Measurements from ENCODE around the gene FBXO17. TPM values are rescaled to one million over a fixed set of nuclear protein-coding genes. Genes with fewer than 3 reads are reported as not detected.
"Not testable (repeated sequence)": the region's sequence is repeated elsewhere in the genome, so short reads cannot be mapped to it uniquely, and the experiment has no call there.

The FBXO17 gene, protein sequence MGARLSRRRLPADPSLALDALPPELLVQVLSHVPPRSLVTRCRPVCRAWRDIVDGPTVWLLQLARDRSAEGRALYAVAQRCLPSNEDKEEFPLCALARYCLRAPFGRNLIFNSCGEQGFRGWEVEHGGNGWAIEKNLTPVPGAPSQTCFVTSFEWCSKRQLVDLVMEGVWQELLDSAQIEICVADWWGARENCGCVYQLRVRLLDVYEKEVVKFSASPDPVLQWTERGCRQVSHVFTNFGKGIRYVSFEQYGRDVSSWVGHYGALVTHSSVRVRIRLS
- total RNA-seq, result 21.5 and 22.1 TPM in 2 replicates
- polyA plus RNA-seq (2012), result 28.1 TPM

DNA sequence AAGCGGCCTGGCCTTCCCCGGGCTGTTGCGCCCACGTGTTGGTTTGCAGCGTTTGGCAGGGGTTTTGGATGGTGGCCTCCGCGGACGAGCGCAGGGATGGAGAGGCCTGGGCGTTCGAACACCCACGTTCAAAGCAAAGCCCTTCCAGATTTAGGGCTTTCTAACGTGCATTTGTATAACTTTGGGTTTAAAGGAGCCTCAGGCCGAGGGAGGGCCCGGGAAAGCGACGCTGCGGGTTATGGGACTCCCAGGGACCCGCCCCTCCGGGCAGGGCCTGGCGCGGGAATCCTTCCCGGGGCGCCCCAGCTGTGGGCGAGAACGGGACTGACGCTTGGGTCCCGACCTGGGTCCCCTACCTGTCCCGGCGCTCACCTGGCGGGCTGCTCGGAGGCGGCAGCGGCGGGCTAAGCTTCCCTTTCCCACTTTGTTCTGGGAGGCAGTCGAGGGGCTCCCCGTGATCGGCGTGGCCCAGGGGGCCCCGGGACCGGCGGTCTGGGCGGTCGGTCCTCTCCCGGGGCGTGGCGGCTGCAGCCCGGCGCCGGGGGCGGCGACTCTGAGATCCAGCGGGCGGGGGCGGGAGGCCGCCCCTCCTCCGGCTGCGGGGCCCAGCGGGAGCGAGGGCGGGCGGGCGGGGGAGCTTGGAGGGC, at the start of gene FBXO17:
Gene FBXO17, minus strand, starts transcription at position 529 of the 647 bp plus-strand sequence. CDS start 25,423 bp downstream, outside the sequence.
- DNase-seq (ENCODE audit: low read depth), result peak; percentile 65

DNA sequence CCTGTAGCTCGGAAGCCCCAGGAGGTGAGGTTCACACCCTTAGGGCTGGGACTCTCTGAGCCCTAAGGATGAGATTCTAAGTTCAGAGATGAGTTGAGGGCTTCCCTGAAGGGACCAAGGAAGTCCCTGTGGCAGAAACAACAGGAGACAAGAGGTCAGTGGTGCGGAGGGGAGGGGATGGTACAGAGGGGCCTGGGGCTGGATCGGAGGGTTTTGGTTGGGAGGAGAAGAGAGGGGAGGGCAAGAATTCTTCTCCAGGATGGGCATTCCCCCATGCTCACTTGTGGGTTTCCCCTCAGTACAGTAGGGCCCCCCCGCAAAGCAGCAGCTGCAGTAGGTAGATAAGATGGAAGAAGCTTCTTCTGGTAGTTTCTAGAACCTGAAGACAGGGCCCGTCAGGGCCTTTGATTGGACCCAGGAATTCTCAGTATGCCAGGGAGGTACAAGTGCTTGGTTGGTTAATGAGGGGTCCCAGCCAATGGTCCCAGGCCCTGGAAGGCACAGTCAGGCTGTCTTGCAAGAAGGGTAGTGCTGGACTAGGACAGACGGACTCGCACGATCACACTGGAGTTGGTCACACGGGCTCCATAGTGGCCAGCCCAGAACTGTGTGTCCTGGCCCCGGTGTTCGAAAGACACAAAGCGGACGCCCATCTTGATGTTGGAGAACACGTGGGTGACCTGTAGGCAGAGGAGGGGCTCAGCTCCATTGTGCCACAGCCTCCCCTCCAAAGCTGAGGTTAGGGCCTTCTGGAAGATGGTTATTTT, 49.5 kb upstream of the FBXO17 start:
- no peak for DNase-seq (ENCODE audit: low read depth)

DNA sequence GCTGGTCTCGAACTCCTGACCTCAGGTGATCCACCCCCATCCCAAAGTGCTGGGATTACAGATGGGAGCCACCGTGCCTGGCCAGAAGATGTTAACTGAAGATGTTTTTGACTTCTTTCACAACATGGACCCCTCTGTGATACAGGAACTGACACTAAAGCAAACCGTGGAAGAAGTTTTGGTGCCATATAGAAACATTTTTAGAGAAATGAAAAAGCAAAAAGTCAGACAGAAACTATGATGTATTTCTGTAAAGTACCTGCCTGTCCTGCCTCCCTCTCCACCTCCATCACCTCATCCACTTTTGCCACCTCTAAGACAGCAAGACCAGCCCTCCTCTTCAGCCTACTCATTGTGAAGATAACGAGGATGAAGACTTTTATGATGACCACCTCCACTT, 45.5 kb upstream of the FBXO17 start:
- DNase-seq (ENCODE audit: low read depth), result no peak

DNA sequence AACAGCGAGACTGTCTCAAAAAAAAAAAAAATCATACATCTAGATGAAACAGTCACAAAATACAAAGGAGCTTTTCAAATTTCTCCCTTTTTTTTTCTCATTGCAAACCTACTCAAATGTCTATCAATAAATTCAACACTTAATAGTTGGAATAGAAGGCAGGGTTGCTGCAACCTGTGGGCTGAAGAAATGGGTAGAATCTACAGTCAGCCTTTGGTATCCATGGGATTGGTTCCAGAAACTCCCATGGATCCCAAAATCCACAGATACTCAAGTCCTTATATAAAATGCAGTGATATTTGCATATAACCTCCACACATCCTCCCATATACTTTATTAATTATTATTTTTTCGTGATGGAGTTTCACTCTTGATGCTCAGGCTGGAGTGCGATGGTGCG, 42.1 kb upstream of the FBXO17 start:
- no peak for DNase-seq (ENCODE audit: low read depth)

DNA sequence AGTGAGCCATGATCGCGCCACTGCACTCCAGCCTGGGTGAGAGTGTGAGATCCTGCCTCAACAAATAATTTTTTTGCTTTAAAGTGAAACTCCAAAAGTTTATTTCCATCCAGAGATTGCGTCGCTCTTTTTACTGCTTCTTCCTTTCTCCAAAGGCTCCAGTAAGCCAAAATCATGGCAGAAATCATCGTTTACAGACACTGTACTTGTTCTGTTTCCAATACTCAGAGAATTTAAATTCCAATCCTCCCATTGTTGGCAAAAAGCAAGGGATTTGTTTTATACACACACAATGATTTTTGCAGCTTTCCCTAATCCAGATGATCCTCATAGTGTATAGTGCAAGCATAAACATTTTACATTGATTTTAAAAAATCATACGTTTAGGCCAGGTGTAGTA, 41.5 kb upstream of the FBXO17 start:
- DNase-seq (ENCODE audit: low read depth), result no peak

DNA sequence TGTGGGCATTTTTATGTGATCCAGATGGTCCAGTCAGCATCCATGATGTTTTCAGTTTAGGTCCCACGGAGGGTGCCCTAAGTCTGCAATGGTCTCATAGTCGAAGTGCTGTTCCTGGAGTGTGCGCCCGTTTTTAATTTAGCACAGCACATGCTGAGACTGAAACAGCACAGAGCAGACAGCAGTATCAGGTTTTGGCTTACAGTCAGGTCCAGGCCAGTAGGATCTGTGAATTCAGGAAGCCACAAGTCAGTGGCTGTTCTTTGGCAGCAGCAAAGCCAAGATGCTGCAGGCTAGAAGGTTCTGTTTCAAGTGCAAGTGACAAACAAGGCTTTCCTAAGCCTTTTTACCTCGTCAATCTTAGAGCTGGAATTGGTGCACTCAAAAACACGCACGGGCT, 38.5 kb upstream of the FBXO17 start:
- DNase-seq (ENCODE audit: low read depth), result no peak

DNA sequence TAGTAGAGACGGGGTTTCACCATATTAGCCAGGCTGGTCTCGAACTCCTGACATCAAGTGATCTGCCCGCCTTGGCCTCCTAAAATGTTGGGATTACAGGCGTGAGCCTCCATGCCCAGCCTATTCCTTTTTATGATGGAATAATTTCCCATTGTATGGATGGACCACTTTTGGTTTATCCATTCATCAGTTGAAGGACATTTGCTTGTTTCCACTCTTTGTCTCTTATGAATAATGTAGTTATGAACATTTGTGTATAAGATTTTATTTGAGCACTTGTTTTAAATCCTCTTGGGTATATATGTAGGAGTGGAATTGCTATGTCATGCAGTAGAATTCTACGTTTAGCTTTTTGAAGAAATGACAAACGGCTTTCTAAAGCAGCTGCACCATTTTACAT, 33.5 kb upstream of the FBXO17 start:
- DNase-seq (ENCODE audit: low read depth), result no peak

DNA sequence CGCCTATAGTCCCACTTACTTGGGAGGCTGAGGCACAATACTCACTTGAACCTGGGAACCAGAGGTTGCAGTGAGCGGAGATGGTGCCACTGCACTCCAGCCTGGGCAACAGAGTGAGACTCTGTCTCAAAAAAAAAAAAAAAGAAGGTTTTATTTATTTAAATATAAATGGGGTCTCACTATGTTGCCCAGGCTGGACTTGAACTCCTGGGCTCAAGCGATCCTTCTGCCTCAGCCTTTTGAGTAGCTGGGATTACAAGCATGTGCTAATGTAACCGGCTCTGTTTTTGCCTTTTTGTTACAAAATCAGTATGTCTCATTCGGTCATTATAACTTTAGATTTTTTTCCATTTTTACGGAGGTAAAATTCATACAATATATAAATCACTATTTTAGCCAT, 32.6 kb upstream of the FBXO17 start:
- DNase-seq (ENCODE audit: low read depth), result no peak

DNA sequence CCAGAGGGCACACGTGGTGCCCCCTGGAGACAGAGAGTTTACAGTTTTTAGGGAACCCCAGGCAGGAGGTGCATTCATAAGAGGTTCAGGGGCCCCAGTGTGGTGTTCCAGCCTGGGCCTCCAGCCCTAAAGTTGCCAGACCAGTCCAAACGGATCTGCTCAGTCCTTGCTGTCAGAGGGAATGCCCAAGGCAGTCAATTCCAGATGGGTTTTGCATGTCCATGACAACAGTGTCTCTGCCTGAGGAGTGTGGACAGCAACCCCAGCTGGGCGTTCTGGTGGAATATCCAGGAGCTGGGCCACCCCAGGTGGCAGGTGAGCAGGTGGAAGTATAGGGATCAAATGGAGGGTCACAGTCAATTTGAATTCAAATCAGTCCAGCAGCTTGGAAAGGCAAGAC, 31.6 kb upstream of the FBXO17 start:
- DNase-seq (ENCODE audit: low read depth), result no peak

DNA sequence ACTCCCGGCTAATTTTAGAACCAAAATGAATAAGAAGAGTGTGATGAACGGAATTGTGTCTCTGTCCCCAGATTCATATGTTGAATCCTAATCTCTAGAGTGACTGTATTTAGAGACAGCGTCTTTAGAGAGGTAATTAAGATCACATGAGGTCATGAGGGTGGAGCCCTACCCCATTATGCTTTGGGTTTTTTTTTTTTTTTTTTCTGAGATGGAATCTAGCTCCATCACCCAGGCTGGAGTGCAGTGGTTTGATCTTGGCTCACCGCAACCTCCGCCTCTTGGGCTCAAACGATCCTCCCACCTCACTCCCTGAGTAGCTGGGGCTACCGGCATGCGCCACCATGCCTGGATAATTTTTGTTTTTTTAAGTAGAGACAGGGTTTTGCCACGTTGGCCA, 28.9 kb upstream of the FBXO17 start:
- no peak for DNase-seq (ENCODE audit: low read depth)

DNA sequence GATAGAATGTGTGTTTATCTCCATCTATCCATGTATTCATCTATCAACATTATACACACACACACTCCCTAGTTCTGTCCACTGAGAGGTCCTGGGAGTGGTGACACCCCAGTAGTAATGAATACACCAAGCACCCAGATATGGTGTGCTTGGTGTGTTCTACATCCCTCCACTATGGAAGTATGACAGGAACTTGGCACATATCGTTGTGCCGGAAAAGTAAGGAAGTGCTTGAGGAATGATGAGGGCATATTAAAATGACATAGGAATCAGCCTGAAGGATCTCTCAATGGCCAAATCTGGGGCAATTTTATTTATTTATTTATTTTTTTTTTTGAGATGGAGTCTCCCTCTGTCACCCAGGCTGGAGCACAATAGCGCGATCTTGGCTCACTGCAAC, 28.3 kb upstream of the FBXO17 start:
- DNase-seq (ENCODE audit: low read depth), result no peak

DNA sequence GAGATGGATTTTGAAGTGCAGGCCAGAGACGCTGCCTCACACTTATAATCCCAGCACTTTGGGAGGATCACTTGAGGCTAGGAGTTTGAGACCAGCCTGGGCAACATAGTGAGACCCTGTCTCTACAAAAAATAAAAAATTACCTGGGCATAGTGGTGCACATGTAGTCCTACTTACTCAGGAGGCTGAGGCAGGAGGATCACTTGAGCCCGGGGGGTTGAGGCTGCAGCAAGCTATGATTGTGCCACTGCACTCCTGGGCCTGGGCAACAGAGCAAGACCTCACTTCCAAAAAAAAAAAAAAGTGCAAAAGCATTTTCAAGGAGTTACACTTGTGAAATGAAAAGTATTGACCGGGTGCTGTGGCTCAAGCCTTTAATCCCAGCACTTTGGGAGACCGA, 27.6 kb upstream of the FBXO17 start:
- no peak for DNase-seq (ENCODE audit: low read depth)

DNA sequence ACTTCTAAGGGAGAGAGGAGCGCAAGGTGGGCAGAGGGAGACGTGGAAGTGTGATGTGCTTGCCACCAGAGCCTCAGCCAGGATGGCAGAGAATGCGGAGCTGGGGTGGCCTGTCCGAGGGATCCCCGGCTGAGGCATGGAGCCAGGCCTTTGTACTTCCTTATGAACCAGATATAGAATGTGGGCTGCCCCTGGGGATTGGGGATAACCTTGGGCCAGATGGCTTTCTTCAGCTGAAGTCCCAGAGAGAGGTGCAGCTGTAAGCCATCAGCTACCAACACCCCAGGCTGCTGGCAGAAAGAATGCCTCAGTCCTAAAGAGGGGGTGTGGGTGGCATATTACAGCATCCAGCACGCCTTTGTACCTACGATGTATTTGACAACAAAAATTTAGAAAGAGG, 25.5 kb upstream of the FBXO17 start:
- DNase-seq (ENCODE audit: low read depth), result no peak

DNA sequence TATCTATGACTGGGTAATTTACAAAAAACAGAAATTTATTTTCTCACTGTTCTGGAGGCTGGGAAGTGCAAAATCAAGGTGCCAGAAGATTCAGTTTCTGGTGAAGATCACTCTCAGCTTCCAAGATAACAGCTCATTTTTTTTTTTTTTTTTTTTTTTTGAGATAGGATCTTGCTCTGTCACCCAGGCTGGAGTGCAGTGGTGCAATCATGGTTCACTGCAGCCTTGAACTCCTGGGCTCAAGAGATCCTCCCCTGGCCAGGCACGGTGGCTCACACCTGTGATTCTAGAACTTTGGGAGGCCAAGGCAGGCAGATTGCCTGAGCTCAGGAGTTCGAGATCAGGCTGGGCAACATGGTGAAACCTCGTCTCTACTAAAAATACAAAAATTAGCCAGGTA, 22.0 kb upstream of the FBXO17 start:
- DNase-seq (ENCODE audit: low read depth), result not testable (repeated sequence)

DNA sequence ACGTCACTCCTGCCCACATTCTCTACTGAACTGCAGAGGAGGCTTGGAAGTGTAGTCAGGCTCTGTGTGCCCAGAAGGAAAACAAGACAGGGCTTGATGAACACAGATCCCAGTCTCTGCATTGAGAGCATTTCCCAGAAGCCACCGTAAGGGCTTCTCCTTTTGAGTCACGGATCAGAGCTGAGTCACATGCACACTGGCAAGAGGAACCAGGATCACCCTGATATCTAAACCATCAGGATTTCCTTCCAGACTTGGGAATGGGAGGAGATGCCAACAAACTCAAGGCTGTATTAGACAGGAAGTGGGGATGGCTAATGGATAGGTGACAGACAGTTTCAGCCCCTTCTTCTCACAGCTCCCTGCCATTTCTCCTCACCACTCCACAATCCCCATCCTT, 17.7 kb upstream of the FBXO17 start:
- DNase-seq (ENCODE audit: low read depth), result peak; percentile 28

DNA sequence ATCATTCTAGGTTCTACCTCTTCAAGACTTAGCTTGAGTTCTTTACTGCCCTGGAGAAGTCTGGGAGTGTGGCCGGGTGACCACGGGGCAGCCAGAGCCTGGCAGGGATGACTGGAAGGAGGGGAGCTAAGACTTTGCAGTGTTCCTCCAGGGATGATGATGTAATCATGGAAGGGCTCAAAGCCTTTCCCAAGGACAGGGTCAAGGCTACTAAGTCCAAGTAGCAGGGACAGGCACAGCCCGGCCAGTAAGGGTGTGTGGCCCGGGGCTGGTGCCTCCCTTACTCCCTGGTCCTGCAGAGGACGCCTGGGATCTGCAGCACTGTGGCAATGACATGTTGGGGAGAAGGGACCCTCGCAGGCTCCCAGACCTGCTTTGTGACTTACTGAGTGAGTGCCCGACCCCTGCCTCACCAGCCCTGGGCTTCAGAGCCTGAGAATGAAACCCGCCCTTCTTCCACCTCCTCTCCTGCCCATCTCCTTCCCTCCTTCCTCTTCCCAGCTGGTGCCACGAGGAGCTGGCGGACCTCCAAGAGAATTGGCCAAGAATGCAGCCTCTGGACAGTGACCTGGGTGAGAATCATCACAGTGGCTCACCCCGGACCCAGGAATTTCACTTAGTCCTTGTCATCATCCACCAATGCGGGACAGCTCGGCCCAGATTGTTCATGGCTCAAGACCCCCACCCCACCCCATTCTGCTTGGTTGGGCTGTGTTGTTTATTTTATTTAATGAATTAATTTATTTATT, 15.6 kb upstream of the FBXO17 start:
- peak; percentile 80 for DNase-seq (ENCODE audit: low read depth)

DNA sequence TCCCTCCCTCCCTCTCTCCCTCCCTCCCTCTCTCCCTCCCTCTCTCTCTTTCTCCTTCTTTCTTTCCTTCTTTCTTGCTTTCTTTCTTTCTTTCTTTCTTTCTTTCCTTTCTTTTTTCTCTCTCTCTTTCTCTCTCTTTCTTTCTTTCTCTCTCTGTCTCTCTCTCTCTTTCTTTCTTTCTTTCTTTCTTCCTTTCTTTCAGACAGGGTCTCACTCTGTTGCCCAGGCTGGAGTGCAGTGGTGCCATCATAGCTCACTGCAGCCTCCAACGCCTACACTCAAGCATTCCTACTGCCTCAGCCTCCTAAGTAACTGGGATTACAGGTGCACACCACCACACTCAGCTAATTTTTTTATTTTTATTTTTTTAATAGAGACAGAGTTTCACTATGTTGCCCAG, 14.1 kb upstream of the FBXO17 start:
- DNase-seq (ENCODE audit: low read depth), result not testable (repeated sequence)

DNA sequence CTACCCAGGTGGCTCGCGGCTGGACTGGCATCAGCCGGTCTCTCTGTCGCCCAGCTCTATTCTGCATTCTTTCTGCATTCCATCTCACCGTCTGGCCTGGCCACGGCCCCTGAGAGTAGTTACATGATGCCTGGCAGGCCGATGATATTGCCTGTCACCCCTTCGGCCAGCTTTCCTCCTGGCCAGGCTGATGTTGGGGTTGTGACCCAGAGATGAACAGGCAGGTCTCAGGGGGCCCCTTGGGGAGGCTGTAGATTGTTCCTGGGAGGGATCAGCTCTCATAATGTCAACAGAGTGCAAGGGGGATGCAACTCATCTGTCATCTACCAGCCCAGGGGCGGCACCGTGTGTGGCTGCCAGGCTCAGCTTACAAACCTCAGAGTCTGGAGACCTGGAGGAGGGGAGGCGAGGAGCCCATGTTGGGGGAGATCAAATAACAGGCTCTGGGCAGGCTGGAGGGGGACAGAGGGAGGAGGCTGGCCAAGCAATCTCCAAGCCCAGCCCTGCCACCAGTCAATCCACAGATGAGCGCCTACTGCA, 13.6 kb upstream of the FBXO17 start:
- peak; percentile 91 for DNase-seq (ENCODE audit: low read depth)

DNA sequence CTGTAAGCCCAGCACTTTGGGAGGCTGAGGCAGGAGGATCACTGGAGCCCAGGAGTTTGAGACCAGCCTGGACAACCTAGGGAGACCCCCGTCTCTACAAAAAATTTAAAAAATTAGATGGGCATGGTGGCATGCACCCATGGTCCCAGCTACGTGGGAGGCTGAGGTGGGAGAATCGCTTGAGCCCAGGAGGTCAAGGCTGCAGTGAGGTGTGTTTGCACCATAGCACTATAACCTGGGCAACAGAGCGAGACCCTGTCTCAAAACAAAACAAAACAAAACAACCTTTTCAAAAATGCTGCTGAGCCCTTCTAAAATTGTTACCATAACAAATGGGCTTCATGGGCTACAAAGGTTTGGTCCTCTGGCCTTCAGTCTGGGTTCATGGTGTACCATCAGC, 13.1 kb upstream of the FBXO17 start:
- DNase-seq (ENCODE audit: low read depth), result not testable (repeated sequence)

DNA sequence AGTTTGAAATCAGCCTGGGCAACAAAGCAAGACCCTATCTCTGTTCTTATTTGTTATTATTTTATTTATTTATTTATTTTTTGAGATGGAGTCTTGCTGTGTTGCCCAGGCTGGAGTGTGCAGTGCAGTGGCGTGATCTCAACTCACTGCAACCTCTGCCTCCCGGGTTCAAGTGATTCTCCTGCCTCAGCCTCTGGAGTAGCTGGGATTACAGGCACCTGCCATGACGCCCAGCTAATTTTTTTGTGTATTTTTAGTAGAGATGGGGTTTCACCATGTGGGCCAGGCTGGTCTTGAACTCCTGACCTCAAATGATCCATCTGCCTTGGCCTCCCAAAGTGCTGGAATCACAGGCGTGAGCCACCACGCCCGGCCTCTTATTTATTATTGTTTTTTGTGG, 12.2 kb upstream of the FBXO17 start:
- not testable (repeated sequence) for DNase-seq (ENCODE audit: low read depth)

DNA sequence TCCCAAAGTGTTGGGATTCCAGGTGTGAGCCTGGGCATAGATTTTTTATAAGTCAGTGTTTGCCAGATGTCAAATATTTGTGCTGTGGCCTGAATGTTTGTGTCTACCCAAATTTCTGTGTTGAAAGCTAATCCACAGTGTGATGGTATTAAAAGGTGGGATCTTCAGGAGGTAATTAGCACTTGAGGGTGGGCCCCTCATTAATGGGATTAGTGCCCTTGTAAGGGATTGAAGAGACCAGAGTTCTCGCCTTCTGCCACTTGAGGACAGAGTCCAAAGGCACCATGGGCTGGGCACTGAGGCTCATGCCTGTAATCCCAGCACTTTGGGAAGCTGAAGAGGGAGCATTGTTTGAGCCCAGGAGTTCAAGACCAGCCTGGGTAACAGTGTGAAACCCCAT, 9.7 kb upstream of the FBXO17 start:
- no peak for DNase-seq (ENCODE audit: low read depth)
